GM21529 (cell line): Measurements from ENCODE around the gene IFNA2.
A peak's percentile ranks its signal among the peaks of the same experiment; 100 is the strongest.
"Not testable (repeated sequence)": the region's sequence is repeated elsewhere in the genome, so short reads cannot be mapped to it uniquely, and the experiment has no call there.

ENCODE experiments used
- ATAC-seq: cut with Tn5 transposase; IDR thresholded peaks from one replicate; pipeline ENCODE4 v1.9.1; 2021; ENCODE audit not compliant: unreplicated experiment

Gene IFNA2

GRCh38 chr9:21385131-21385670, at the start of gene IFNA2:
IFNA2 (minus strand) TSS chr9:21385398; CDS start chr9:21385329, 69 bp downstream.
- ATAC-seq: no peak

- not testable (repeated sequence) for ATAC-seq
Measured at GRCh38 chr9:21435015-21435383, 49.8 kb upstream of the IFNA2 start.

- no peak for ATAC-seq
Measured at GRCh38 chr9:21434202-21435014, 49.2 kb upstream of the IFNA2 start.

GRCh38 chr9:21432672-21433425, 47.7 kb upstream of the IFNA2 start:
- peak; percentile 67 for ATAC-seq

GRCh38 chr9:21429191-21429590, 44.0 kb upstream of the IFNA2 start:
- ATAC-seq: no peak

GRCh38 chr9:21428235-21428634, 43.0 kb upstream of the IFNA2 start:
- peak; percentile 52 for ATAC-seq

GRCh38 chr9:21415493-21416267, 30.5 kb upstream of the IFNA2 start:
- ATAC-seq: no peak

GRCh38 chr9:21414220-21414940, 29.2 kb upstream of the IFNA2 start:
- ATAC-seq: no peak

- no peak for ATAC-seq
Measured at GRCh38 chr9:21413624-21414023, 28.4 kb upstream of the IFNA2 start.

- no peak for ATAC-seq
Measured at GRCh38 chr9:21413151-21413550, 28.0 kb upstream of the IFNA2 start.

- ATAC-seq: peak; percentile 83
Measured at GRCh38 chr9:21412107-21412506, 26.9 kb upstream of the IFNA2 start.

- ATAC-seq: no peak
Measured at GRCh38 chr9:21408817-21409216, 23.6 kb upstream of the IFNA2 start, which contains the start of gene IFNA8. IFNA8 (plus strand) TSS chr9:21409117; CDS start chr9:21409177, 60 bp downstream.

GRCh38 chr9:21404146-21404545, 18.9 kb upstream of the IFNA2 start:
- no peak for ATAC-seq

GRCh38 chr9:21402386-21403251, 17.4 kb upstream of the IFNA2 start:
- no peak for ATAC-seq

GRCh38 chr9:21399956-21400355, 14.8 kb upstream of the IFNA2 start:
- ATAC-seq: no peak

- ATAC-seq: no peak
Measured at GRCh38 chr9:21398955-21399489, 13.8 kb upstream of the IFNA2 start.

GRCh38 chr9:21395778-21396717, 10.8 kb upstream of the IFNA2 start:
- ATAC-seq: peak; percentile 76

- peak; percentile 82 for ATAC-seq
Measured at GRCh38 chr9:21392270-21392669, 7.1 kb upstream of the IFNA2 start.
